Coronary artery (tissue), 2 donors: ENCODE measurements around the gene SORT1.

ENCODE experiments used
- DNase-seq: peaks from one replicate; pipeline ENCODE4 v3.0.0-alpha.2; 2017; ENCODE audit warnings: low spot score
- H3K27ac ChIP-seq, 2 donors: fragments of 200-600 bp; sonication (generic); one replicate each; pipeline ENCODE4 v1.5.1; 2016 to 2019
- H3K4me3 ChIP-seq: fragments of 200-600 bp; sonication (generic); 2 replicates; pipeline ENCODE4 v1.5.1; 2016; ENCODE audit warnings: mild to moderate bottlenecking, moderate library complexity
- TF ChIP-seq, protein P1 (sequence below): fragments of 200-600 bp; sonication (generic); IDR thresholded peaks from one replicate; pipeline ENCODE4 v1.5.1; 2019; ENCODE audit warnings: antibody characterized with exemption

Gene SORT1

DNA sequence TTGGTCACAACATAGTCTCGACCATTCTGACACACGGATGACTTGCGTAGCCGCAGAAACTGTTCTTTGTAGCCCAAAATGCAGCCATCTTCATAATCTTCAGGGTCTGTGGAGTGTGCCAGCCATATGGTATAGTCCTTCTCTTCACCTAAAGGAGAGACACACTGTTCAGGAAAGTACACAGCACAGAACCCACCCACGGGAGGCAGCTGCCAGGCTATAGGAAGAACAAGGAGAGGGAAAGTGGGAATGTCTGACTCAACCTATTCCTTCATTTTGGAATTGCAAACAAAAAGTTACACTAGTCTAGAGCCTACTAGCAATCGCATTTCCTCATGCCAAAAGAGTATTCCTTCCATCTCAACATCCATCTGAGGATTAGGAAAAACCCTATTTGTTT, 74.7 kb downstream of the SORT1 start:
- no peak overlapping the region for H3K4me3 ChIP-seq
- no peak for DNase-seq
- TF ChIP-seq, protein P1, sequence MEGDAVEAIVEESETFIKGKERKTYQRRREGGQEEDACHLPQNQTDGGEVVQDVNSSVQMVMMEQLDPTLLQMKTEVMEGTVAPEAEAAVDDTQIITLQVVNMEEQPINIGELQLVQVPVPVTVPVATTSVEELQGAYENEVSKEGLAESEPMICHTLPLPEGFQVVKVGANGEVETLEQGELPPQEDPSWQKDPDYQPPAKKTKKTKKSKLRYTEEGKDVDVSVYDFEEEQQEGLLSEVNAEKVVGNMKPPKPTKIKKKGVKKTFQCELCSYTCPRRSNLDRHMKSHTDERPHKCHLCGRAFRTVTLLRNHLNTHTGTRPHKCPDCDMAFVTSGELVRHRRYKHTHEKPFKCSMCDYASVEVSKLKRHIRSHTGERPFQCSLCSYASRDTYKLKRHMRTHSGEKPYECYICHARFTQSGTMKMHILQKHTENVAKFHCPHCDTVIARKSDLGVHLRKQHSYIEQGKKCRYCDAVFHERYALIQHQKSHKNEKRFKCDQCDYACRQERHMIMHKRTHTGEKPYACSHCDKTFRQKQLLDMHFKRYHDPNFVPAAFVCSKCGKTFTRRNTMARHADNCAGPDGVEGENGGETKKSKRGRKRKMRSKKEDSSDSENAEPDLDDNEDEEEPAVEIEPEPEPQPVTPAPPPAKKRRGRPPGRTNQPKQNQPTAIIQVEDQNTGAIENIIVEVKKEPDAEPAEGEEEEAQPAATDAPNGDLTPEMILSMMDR: no peak
- H3K27ac ChIP-seq: no peak overlapping the region

- H3K4me3 ChIP-seq: no peak overlapping the region
- no peak overlapping the region for H3K27ac ChIP-seq
- TF ChIP-seq, protein P1: no peak
- DNase-seq: no peak
Observed at GRCh38 chr1:109319114-109319513, 78.6 kb downstream of the SORT1 start.

- TF ChIP-seq, protein P1: no peak
- no peak overlapping the region for H3K27ac ChIP-seq
- H3K4me3 ChIP-seq: no peak overlapping the region
- no peak for DNase-seq
Observed at GRCh38 chr1:109316506-109316905, 81.2 kb downstream of the SORT1 start.

GRCh38 chr1:109315288-109315687, 82.4 kb downstream of the SORT1 start:
- Histone ChIP-seq H3K27ac (no peak overlapping the region), H3K4me3 (no peak overlapping the region)
- no peak for DNase-seq
- TF ChIP-seq, protein P1: no peak

DNA sequence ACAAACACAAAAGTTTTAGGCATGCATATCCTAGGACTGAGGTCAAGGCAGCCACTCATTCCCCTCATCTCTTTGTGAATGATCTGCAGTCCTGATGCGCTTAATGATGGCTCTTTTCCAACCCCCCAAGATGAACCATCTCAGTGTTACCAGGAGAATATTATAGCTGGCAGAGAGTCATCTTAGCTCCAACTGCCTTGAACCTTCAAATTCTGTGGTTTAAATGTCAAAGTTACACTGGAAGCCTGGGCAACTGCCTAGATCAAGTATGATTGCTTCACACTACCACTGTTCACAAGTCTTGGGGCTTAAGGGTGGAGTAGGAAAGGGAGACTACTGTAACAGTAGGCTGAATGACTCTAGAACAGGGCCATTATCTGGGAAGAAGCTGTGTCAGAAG, 82.9 kb downstream of the SORT1 start:
- Histone ChIP-seq H3K4me3 (no peak overlapping the region), H3K27ac (no peak overlapping the region)
- DNase-seq: no peak
- TF ChIP-seq, protein P1: no peak

DNA sequence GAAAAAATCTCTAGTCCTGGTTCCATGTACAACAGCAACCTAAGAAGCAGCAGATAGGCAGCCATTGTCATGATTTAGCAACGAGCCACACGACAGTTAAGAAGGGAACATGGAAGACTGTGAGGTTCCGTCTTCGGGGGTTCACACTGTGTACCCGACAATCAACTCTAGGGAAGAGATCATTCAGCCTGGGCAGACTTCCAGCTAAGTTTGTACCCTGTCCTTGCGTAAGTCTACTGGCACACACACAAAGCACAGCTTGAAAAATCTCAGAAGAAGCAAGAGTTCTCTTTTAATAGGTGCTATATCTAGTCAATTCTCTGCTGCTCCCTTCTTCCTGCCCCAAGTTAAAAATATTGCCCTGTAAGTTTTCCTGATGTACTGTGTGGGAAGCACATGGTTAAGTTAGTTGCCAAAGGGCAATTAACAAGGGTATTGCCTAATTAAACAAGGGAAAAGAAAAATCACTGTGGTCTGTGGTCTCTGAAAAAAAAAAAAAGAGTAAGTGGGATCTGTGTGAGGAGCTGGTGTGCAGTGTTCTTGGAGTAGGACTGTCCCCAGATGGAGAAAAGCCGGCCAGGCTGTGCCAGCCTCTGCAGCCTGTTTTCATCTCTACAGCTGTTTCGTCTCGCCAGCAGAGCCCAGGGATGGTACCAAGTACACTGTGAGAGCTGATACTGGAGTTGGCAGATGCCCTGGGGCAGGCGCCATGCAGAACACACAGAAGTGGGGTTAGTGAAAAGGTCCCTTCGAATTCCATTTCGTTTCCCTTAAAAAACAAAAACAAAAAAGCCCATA, 84.5 kb downstream of the SORT1 start:
- no peak overlapping the region for H3K4me3 ChIP-seq
- TF ChIP-seq, protein P1: no peak
- DNase-seq: peak; percentile 47
- no peak overlapping the region for H3K27ac ChIP-seq

DNA sequence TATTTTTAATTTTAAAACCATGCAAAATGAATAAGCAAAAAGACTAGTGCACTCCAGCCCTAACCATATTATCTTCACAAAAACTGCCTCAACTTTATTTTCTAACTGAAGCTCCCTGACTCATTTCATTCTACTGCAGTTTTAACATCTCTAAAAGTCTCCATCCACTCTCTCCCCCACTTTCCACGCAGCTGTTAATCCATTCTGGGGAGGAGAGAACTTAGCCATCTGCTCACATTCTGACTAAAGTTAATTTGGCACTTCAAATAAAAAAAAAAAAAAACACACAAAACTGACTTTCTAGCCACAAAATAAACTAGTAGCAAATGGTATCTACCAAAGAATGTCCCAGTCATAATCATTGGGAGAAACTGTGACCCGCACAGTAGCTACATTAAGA, 85.5 kb downstream of the SORT1 start:
- Histone ChIP-seq H3K4me3 (no peak overlapping the region), H3K27ac (no peak overlapping the region)
- DNase-seq: no peak
- TF ChIP-seq, protein P1: no peak
